GM18868 (cell line): ENCODE data around the gene PWWP2A.

ENCODE experiments used
- ATAC-seq: cut with Tn5 transposase; IDR thresholded peaks from one replicate; pipeline ENCODE4 v1.9.1; 2021; ENCODE audit warnings: mild to moderate bottlenecking, moderate library complexity; ENCODE audit not compliant: unreplicated experiment

PWWP2A gene

GRCh38 chr5:160133918-160134304, 14.7 kb upstream of the PWWP2A start:
- ATAC-seq: no peak

DNA sequence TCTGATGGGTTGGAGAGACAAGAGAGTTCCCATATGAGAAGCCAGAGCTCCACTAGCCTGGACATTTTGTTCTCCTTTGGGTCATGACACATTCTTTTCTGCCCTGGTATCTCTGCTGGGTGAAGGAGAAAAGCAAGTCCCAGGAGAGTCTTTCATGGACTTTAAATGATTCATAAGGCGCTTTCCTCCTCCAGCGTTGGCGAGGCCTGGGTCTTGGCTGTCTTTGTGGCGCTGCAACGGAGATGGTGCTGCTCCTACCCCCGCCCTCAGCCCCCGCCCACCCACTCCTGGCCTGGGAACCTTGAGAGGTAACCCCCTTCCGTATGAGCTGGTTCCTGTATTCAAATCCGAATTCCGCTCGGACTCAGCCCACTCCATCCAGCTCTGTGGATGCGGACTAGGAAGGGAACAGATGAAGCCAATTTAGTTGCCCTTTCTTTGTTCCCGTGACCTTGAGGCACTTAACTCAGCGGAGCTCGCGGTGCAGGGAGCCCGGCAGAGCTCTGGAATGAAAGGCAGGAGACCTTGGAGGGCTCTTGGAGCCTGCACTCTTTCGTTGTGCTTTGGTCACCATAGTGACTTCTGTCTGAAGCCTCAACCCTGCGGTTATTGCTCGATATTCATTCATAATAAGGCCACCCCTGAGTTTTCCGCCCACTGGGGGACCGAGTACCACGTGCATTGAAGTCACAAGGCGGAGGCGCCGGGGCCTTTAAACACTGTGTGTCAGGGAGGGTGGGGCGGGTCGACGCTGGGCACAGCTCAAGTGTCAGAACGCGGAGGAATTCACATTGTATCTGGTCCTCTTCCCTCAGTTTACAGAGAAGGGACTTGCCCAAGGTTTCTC, 14.0 kb upstream of the PWWP2A start:
- no peak for ATAC-seq

GRCh38 chr5:160129841-160130240, 10.6 kb upstream of the PWWP2A start:
- ATAC-seq: no peak

DNA sequence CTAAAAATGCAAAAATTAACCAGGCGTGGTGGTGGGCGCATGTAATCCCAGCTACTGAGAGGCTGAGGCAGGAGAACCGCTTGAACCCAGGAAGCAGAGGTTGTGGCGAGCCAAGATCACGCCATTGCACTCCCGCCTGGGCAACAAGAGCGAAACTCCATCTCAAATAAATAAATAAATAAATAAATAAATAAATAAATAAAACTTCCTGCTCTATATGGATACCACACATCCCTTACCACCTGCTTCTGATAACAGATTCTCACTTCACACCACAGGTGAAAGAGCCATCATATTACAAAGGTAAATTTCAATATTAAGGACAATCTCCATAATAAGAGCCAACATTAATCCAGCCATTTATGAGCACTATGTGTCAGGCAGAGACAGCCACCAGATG, 9.4 kb upstream of the PWWP2A start:
- no peak for ATAC-seq

DNA sequence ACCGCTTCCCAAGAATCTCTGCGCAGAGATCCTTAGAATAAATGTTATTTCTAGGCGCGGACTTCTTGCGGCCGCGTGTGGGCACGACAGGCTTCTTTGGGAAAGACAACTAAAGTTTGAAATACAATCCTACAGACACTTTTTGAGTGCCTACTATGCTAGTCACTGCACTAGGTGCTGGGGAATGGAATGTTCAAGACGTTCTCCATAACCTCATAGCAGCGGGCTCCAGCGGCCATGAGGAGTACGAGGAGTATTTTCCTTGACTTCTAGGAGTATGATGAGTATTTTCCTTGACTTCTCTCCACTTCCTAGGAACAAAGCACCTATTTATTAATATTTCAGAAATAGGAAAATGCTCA, 636 bp upstream of the PWWP2A start:
- peak; percentile 12 for ATAC-seq

DNA sequence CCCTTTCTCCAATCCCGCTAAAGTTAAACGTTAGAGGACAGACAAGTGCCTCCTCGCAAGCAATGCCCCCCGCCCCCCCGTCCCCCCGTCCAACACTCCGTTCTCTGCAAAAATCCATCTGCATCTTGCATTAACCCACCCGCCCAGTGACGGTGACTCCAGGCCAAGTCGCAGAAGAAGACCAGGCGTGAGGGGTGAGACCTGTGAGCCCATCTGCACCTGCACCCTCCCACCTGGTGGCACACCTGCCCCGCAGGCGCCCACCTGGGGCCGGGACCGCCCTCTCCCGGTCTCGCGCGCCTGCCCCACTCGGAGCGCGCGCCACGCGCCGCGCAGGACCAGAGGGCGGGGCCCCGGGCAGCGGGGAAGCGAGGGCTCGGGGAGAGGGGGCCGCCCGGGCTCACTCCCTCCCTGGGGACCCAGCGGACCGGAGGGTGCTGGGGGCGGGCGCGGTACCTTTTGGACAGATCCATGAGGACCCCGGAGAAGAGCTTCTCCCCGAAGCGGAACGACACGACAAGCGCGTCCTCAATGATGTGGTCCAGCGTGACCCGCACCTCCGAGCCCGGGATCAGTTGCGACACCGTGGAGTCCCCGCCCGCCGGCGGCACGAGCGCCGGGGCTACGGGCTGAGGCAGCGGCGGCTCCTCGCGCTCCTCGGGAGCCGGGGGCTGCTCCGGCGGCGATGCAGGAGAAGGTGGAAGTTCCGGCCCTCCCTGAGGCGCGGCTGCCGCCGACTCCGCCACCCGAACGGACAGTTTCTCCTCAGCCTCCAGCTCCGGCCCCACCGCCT, 705 bp downstream of the PWWP2A start:
- ATAC-seq: peak; percentile 23

- ATAC-seq: no peak
Observed at GRCh38 chr5:160116991-160117390, 2.3 kb downstream of the PWWP2A start.

DNA sequence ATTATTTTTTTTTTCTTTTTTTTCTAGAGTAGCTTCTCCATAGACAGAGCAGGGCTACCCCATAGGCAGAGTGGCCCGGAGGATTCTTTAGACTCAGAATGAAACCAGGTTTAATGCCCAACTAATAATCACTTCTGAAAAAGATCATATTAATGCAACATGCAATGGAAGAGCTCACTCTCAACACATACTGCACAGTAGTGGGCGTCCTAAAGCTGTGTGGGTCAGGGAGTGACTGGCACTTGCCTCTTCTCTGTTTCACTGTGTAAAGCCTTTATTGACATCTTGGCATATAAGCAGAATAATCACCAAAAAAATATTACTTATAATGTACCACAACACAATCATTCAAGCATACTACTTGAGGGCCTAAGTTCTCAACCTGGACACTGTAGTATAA, 11.1 kb downstream of the PWWP2A start:
- ATAC-seq: no peak

- ATAC-seq: peak; percentile 93
Observed at GRCh38 chr5:160105686-160106360, 13.4 kb downstream of the PWWP2A start.

DNA sequence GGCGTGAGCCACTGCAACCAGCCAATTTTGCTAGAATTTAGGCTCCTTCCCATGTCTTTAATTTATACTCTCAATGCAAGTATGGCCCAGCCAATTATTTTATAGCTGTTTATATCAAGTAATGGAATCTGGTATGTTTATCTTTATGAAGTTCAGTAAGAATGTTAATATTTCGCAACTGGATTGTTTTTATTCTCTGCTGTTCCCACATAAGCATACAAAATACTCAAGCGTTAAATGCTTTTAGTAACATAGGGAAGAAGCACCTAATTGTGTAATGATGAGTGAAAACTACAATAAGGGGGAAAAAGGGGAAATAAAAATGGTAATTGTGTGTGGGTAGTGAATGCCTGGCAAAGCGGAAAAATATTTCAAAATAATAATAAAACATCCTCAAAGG, 21.3 kb downstream of the PWWP2A start:
- no peak for ATAC-seq

- no peak for ATAC-seq
Observed at GRCh38 chr5:160096178-160096577, 23.1 kb downstream of the PWWP2A start.

GRCh38 chr5:160092960-160093707, 26.1 kb downstream of the PWWP2A start:
- ATAC-seq: peak; percentile 74

- ATAC-seq: no peak
Observed at GRCh38 chr5:160092514-160092913, 26.7 kb downstream of the PWWP2A start.

GRCh38 chr5:160090059-160090458, 29.2 kb downstream of the PWWP2A start:
- ATAC-seq: no peak

DNA sequence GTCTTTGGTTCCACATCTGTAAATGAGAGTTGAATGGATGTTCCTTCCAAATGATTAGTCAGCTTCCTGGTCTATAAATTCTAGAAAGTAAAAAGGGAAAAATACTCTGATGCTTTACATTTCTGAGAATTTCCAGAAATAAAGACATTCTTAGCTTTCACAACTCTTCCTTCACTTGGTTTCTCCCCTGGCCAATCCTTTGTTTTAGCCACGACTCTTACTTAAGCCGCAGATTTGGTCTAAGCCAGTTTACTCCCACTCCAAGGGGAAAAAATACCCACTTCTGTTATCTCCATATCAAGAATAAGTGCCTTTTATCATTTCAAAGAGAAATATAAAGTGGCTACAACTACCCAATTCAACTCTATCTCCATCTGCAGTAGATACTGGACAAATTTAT, 29.7 kb downstream of the PWWP2A start:
- ATAC-seq: no peak

DNA sequence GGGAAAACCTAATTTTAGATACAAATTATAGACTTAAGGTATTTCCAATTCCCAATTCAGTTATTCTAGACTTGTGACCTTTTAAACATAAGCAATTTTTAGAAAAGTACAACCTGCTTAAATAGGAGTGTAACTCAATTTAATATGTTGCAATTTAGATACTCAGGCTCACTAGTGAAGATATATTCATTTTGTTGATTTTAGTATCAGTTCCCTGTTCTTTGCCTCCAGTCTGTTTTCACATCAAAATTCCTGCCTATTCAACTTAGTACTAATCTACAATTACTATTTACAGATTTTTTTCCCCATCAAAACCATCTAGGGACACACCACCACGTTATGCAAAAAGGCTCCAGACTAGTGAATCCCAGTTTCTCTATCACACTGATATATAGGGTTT, 30.4 kb downstream of the PWWP2A start:
- ATAC-seq: no peak

DNA sequence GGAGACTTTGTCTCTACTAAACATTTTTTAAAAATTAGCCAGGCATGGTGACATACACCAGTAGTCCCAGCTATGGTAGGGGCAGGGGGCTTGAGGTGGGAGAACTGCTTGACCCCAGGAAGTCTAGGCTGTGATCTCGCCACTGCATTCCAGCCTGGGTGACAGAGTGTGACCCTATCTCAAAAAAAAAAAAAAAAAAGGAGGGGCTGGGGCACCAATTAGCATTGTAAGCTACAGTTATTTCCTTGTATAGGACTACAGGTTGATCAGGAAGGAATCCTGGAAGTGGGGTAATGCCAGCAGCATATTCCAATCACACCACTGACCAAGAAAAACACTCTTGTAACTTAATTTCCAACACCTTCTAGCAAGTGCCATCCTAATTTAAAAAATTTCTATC, 32.1 kb downstream of the PWWP2A start:
- ATAC-seq: no peak

- ATAC-seq: no peak
Observed at GRCh38 chr5:160084144-160084543, 35.1 kb downstream of the PWWP2A start.

DNA sequence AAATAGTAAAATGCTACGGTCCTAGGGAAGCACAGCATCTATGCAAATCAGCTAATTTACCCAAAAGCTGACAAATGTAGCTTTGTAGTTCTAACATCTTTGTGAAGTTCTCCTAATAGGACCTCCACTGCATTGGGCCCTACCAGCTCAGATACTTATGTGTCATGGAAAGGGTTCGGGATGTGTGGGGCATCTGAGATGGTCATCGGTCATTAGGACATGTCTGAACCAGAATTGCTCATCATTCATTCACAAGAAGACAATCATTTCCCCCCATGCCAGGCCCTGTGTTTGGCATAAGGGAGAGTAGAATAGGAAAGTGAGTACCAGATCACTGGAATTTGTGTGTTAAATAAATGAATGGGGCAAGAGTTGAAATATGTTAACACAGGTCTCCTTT, 35.7 kb downstream of the PWWP2A start:
- ATAC-seq: no peak

DNA sequence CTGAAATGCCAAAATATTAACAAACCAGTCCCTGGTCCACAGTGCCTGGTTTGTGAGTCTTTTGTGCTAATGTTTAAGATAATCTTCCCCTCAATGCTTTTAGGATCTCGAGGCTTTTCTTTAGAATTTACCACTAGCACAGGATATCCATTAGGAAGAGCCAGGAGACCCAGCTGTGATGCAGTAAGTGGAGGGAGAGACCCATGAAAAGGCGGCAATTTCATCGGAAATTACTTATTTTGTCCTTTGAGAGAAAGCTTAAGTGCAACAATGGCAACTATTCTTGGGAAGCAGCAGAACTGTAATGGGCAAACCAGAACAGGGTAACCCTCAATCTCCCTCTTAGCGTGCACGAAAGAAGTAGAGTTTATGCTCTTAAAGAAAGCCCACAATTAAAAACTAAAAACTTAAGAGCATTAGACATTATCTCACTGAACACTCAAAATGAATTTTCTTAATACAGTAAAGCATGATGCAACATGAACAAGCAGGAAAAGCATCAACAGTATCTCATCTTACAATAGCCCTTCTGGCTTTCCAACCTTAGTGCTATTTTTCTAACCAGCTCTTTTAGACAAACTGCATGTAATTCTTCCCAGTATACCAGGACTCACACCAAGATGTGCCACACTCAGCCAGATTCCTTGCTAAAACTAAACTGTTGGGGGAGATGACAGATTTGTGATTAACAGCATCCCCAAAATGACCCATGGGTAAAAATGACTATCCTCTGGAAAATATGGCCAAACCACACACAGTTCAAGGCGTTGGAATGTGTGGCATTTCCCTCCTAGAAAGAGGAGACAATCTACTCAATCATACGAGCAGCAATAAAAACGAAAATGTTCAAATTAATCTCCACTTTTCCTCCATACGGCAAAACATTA, 36.4 kb downstream of the PWWP2A start:
- ATAC-seq: no peak
